Adrenal gland (tissue), 12 donors: ENCODE results near the gene ZCCHC14. TPM values are rescaled to one million over a fixed set of nuclear protein-coding genes. Genes with fewer than 3 reads are reported as not detected.
A peak's percentile ranks its signal among the peaks of the same experiment; 100 is the strongest.

Experiments
- DNase-seq, 7 donors: peaks; one replicate each; pipeline ENCODE4 v3.0.0-alpha.2; 2019 to 2020
- H3K27ac ChIP-seq, 5 donors: fragments of 200-600 bp; sonication (generic) in 4 of 5; 1 replicate in 3 of 5; 2 replicates in 2 of 5; pipeline versions ENCODE4 v1.5.1 to v1.8.0; 2016 to 2020; ENCODE audit warnings: mild to moderate bottlenecking in 1 of 5
- H3K27me3 ChIP-seq: fragments of 200-600 bp; 2 replicates; pipeline ENCODE4 v1.8.0; 2021
- H3K36me3 ChIP-seq, 2 donors: fragments of 200-600 bp; replicated peaks in 1 of 2; 1 replicate in 1 of 2; 2 replicates in 1 of 2; pipeline versions ENCODE4 v1.5.1 to v1.8.0; 2018 to 2022
- H3K4me1 ChIP-seq, 2 donors: fragments of 200-600 bp; replicated peaks in 1 of 2; 1 replicate in 1 of 2; 2 replicates in 1 of 2; pipeline versions ENCODE4 v1.5.1 to v1.8.0; 2018 to 2021
- H3K4me3 ChIP-seq, 4 donors: fragments of 200-600 bp; sonication (generic) in 3 of 4; one replicate each; pipeline ENCODE4 v1.5.1; 2016 to 2018
- H3K9me3 ChIP-seq, 3 donors: fragments of 200-600 bp; sonication (generic) in 1 of 3; replicated peaks in 1 of 3; 1 replicate in 2 of 3; 2 replicates in 1 of 3; pipeline versions ENCODE4 v1.5.1 to v1.8.0; 2016 to 2021
- POLR2A ChIP-seq, 2 donors: fragments of 450-650 bp; IDR thresholded peaks; one replicate each; pipeline ENCODE4 v1.6.1; 2017; ENCODE audit warnings: antibody characterized with exemption in 2 of 2, mild to moderate bottlenecking in 2 of 2, moderate library complexity in 1 of 2
- WGBS, 4 donors: extraction: QIAGEN DNeasy Blood & Tissue Kit in 2 of 4; methylation state at CpG; one replicate each; pipeline versions ENCODE4 v1.1.5 to v1.1.7; 2013 to 2017; 5-methylcytosine and 5-hydroxymethylcytosine counted together
- intact Hi-C, 2 donors: fragments of 100-400 bp; cut with DNase I; formaldehyde crosslinking; loops; one replicate each; pipeline versions ENCODE4 v1.14.1 to v1.15.0; 2022 to 2023
- polyA plus RNA-seq, 3 donors: library from polyadenylated mRNA; stranded (reverse); fragments of 200-250 nt in 2 of 3; fragments of 350-450 nt in 1 of 3; fragmentation: Illumina TruSeq in 1 of 3; extraction: RNeasy Lipid Tissue Mini Kit (QIAGEN cat#74804) in 1 of 3; gene quantifications; one replicate each; pipeline ENCODE4 v1.2.3, GENCODE V29; 2013 to 2014
- total RNA-seq, 9 donors: library from RNA; depleted of rRNA in 4 of 9; stranded (reverse); fragments of >200 nt in 4 of 9; fragments of 120-200 nt in 1 of 9; fragmentation: NEBNext Ultra II Directional in 1 of 9; extraction: Animal tissue kit (Norgen Biotek cat#: 25700) in 1 of 9; gene quantifications; one replicate each; pipeline versions ENCODE4 v1.1.0 to v1.2.4, GENCODE V29; 2013 to 2023
- TF ChIP-seq, protein P1 (sequence below), 6 experiments: fragments of 450-650 bp in 4 of 6; fragments of 200-600 bp in 2 of 6; sonication (generic) in 1 of 6; IDR thresholded peaks; 1 replicate in 5 of 6; 2 replicates in 1 of 6; pipeline versions ENCODE4 v1.5.1 to v1.8.0; 2016 to 2021; ENCODE audit warnings: antibody characterized with exemption in 6 of 6, mild to moderate bottlenecking in 2 of 6, moderate library complexity in 1 of 6
- donor health status: healthy with polysubstance abuse.
- donor health status: Bipolar disorder and iron deficiency.
- donor health status: DM: yes; HTN: yes; CAD: no.
- donor health status: DM: no; HTN: no; CAD: no.
- donor health status: DM: no; HTN: no; CAD: no.
- donor health status: DM: yes; HTN: yes; CAD: no.

The ZCCHC14 gene
- total and polyA plus RNA-seq, 12 donors: 10.6 to 49.8 (median 28.7) TPM

DNA sequence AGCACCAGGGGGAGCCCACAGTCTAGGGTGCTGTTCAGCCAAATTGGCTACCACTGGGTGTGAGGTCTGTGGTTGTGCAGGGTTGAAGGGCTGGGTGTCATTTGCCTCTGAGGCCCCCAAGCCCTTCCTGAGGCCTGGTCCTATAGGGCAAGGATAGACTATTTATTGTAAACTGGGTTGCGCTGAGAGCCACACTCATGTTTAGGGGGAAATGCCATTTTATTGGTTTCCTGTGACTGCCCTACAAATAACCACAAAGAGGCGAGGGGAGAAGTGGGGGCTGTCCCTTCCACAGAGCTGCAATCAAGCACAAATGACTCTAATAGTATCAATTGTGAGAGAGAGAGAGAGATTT lies 3.6 kb upstream of the ZCCHC14 start:
- H3K36me3 ChIP-seq: no peaks in the 10 kb centered on the region
- 78 to 96% (median 83%) methylated on average over 2 of the region's 2 CpGs for WGBS, 4 donors
- H3K4me1 ChIP-seq: peaks cover 5 to 8% of the 10 kb centered on the region in 2 donors
- H3K27me3 ChIP-seq: no peaks in the 10 kb centered on the region
- TF ChIP-seq POLR2A (IDR thresholded peaks at IDR 0.05): no peak
- TF ChIP-seq, protein P1, sequence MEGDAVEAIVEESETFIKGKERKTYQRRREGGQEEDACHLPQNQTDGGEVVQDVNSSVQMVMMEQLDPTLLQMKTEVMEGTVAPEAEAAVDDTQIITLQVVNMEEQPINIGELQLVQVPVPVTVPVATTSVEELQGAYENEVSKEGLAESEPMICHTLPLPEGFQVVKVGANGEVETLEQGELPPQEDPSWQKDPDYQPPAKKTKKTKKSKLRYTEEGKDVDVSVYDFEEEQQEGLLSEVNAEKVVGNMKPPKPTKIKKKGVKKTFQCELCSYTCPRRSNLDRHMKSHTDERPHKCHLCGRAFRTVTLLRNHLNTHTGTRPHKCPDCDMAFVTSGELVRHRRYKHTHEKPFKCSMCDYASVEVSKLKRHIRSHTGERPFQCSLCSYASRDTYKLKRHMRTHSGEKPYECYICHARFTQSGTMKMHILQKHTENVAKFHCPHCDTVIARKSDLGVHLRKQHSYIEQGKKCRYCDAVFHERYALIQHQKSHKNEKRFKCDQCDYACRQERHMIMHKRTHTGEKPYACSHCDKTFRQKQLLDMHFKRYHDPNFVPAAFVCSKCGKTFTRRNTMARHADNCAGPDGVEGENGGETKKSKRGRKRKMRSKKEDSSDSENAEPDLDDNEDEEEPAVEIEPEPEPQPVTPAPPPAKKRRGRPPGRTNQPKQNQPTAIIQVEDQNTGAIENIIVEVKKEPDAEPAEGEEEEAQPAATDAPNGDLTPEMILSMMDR (IDR thresholded peaks at IDR 0.05): no peak
- no peak for DNase-seq
- no peak overlapping the region for H3K4me3 ChIP-seq
- H3K27ac ChIP-seq: no peak overlapping the region
- no peaks in the 10 kb centered on the region for H3K9me3 ChIP-seq
- intact Hi-C loops: loop anchor here in 1 of 2 donors (10.0 kb wide), 1 partner anchor 82 kb away; no protein-coding TSS in a partner anchor

DNA sequence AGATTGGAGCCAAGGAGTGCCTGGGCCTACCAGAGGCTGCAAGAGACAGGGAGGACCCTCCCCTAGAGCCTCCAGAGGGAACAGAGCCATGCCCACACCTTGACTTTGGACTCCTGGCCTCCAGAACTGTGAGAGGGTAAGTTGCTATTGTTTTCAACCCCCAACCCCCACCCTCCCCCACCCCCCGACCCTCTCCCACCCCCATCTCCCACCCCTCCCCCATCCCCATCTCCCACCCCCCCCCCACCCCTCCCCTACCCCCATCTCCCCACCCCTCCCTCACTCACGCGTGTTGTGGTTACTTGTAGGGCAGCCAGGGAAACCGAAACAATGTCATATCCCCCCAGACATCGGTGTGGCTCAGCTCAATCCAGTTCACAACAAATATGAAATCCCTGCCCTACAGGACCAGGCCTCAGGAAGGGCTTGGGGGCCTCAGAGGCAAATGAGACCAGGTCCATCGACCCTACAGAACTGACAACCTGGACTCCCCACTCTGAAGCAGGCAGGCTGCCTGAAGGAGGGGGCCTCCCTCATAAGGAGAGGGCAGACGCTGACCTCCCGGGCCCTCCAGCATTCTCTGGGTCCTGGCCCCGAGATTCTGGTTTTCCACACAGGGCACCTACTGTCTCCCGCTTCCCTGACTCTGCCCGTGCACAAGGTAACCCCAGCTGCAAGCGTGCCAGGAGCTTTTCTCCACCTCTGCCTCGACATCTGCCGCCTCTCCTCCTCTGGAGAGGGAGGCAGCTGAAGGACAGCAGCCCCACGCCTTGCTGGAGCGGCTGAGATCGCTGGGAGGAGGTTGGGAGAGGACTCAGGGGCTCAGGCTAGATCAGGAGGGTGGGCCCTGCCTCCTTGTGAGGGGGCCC lies 3.0 kb upstream of the ZCCHC14 start:
- H3K27ac ChIP-seq: no peak overlapping the region
- DNase-seq: no peak
- WGBS, 4 donors: 76 to 84% (median 82%) methylated on average over 7 to 17 of the region's 17 CpGs
- no peaks in the 10 kb centered on the region for H3K27me3 ChIP-seq
- H3K9me3 ChIP-seq: no peaks in the 10 kb centered on the region
- TF ChIP-seq, protein P1 (IDR thresholded peaks at IDR 0.05): no peak
- TF ChIP-seq POLR2A (IDR thresholded peaks at IDR 0.05): no peak
- H3K4me1 ChIP-seq: peaks cover 8 to 14% of the 10 kb centered on the region in 2 donors
- H3K36me3 ChIP-seq: no peaks in the 10 kb centered on the region
- intact Hi-C loops: loop anchor here in 1 of 2 donors (10.0 kb wide), 1 partner anchor 81 kb away; no protein-coding TSS in a partner anchor
- H3K4me3 ChIP-seq: no peak overlapping the region

DNA sequence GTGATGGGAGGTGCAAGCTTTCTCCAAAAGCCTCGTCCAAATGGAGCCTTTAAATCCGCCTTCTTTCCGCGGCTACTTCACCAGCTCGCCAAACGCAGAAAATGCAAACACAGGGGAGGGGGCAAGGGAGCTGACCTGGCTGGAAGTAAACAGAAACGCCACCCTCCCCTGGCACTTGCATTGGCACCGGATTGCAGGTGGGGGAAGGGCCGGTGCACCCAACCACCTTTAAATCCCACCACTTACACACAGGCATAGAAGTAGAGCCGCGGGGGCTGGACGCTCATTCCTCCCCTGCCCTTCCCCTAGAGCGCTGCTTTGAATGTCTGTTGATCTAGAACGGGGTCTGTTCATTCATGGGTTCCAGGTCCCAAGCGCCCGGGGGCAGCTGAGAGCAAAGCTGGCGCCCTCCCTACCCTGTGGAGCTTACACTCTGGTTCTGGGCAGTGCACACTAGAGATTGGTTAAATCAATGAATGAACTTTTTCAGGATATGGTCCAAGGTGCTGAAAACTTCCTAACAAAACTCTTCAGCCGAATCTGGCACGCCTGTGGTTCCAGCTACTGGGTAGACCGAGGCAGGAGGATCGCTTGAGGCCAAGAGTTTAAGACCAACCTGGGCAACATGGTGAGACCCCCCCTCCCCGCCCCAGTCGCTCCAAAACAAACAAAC lies 920 bp upstream of the ZCCHC14 start:
- H3K36me3 ChIP-seq: no peaks in the 10 kb centered on the region

DNA sequence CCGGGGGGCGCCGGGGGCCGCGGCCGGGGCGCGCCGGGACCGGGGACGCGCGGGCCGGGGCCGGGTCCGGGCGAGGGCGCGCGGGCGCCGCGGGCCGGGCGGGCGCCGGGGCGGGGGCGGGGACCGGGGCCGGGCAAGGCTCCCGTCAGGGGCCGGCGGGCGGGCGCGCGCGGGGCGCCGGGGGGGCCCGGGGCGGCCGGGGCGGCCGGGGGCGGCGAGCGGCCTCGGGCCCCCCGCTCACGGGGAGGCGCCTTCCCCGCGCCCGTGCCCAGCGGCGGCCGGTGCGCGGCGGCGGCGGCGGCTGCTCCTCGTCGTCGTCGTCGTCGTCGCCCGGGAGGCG lies 563 bp downstream of the ZCCHC14 start:
- DNase-seq: no peak
- TF ChIP-seq POLR2A (IDR thresholded peaks at IDR 0.05): no peak
- TF ChIP-seq, protein P1 (IDR thresholded peaks at IDR 0.05): no peak
- 1% methylated on average over 28 to 64 of the region's 74 CpGs; no CpG with 5 or more reads in 2 of the 4 donors for WGBS, 4 donors
- Histone ChIP-seq H3K4me3 (peak overlapping the region in 1 of 4 donors; percentile 66), H3K27ac (peak overlapping the region in 1 of 5 donors; percentile 96), H3K9me3 (no peaks in the 10 kb centered on the region), H3K36me3 (no peaks in the 10 kb centered on the region), H3K27me3 (no peaks in the 10 kb centered on the region), H3K4me1 (peaks cover 35 to 41% of the 10 kb centered on the region in 2 donors)
- intact Hi-C loops: loop anchor here (5.0 to 10.0 kb wide), 2 partner anchors 77 to 80 kb away; no protein-coding TSS in a partner anchor

More for the DNA sequence above, 920 bp upstream of the ZCCHC14 start:
- intact Hi-C loops: loop anchor here (5.0 to 10.0 kb wide), 2 partner anchors 79 to 81 kb away; no protein-coding TSS in a partner anchor
- WGBS, 4 donors: 38 to 45% (median 41%) methylated on average over 19 to 23 of the region's 23 CpGs
- no peak for TF ChIP-seq POLR2A (IDR thresholded peaks at IDR 0.05)
- TF ChIP-seq, protein P1 (IDR thresholded peaks at IDR 0.05): no peak
- Histone ChIP-seq H3K27me3 (no peaks in the 10 kb centered on the region), H3K4me3 (peak overlapping the region in 2 of 4 donors; percentile 13 to 66), H3K4me1 (peaks cover 26% of the 10 kb centered on the region in 2 donors), H3K9me3 (no peaks in the 10 kb centered on the region), H3K27ac (no peak overlapping the region)
- no peak for DNase-seq
